ENCODE measurements around the gene NOXA1. TPM values are rescaled to one million over a fixed set of nuclear protein-coding genes. Genes with fewer than 3 reads are reported as not detected.
"Not testable (repeated sequence)": the region's sequence is repeated elsewhere in the genome, so short reads cannot be mapped to it uniquely, and the experiment has no call there.

Gene NOXA1
- polyA plus RNA-seq, 1 donor, result 6.7 TPM

DNA sequence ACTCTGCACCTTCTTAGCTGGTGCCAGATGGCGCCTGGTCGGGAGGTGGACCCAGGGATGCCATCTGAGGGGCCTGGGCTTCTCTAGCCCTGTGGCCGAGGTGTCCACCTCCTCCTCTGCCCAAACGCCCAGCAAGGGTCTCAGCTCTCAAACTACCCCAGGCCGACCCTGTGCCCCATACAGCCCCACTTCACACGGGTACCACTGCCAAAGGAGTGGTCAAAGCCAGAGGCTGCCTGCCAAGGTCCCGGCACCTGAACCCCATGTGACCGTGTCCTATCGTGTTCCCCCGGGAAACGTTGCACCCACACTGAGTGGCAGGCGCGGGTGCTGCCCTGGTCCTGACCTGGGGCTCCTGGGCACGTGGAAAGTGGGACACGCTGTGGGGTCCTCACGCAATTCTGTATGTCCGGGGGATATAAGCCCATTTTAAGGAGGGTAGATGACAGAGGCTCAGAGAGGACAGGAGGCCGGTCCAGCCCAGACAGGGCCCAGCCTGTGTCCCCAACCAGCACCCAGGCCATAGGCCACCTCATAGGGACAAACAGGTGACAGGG is 16.0 kb downstream of the NOXA1 start:
- no peak for DNase-seq

DNA sequence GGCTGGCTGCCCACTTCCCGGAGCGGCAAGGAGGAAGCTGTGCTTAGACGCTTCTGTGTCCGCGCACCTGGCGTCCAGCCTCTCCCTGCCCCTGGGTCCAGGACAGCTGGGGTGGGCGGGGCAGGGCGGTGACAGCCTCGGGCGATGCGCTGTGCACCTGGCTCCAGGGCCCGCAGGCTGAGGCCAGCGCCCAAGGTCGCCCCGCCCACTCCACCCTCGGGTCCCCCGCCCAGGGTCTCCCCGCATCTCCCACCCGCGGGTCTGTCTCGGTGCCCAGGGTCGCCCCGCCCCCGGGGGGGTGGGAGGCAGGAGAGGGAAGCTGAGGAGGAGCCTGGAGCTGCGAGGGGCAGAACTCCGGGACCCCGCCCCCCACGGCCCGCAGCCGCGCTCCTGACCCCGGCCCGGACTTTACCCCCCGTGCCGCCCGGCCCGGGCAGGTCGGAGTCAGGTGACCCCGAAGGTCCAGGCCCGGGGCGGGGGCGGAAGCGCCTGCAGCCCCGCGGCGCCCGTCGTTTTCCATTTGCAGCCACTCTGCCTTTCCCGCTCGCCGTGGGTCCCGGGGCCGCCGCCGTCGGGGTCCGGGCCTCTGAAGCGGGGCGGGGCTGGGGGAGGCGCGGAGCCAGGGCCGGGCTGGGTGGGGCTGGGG is 18.2 kb downstream of the NOXA1 start, which contains the start of gene ENTPD8:
TSS of gene ENTPD8 (minus strand) at position 69 of the 646 bp plus-strand sequence. CDS start 3,072 bp downstream, outside the sequence.
- no peak for DNase-seq

DNA sequence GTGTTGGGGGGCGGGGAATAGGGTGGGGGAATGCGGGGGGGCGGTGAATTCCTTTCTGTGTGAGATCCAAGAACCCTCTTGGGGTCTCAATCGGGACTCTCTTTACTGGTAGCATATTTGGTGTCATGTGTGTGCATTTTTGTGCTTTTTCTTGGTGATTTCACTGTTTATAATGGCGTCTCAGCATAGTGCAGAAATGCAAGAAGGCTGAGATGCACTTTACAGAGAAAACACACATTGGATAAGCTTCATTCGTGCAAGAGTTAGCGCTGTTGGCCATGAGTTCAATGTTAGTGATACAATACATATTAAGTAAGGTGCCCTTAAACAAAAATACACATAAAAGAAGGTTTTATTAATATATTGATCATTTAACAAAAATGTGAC is 18.7 kb downstream of the NOXA1 start:
- no peak for DNase-seq

DNA sequence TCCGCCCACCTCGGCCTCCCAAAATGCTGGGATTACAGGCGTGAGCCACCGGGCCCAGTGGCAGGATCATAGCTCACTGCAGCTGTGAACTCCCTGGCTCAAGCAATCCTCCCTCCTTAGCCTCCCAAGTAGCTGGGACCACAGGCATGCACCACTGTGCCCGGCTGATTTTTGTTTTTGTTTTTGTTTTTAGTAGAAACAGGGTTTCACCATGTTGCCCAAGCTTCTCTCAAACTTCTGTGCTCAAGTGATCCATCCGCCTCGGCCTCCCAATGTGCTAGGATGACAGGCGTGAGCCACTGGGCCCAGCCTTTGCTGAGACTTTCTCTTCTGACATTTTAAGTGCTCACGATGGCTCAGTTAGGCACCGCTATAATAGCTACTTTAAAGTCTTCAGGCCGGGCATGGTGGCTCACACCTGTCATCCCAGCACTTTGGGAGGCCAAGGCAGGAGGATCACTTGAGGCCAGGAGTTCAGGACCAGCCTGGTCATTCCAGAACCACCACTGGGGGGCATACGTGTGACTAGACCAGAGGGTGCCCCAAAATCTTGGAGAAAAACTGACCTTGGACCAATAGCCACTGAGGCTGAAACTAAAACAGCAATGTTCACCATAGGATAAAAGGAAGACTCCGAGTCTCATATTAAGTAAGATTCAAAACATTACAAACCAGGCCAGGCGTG is 21.1 kb downstream of the NOXA1 start:
- no peak for DNase-seq

DNA sequence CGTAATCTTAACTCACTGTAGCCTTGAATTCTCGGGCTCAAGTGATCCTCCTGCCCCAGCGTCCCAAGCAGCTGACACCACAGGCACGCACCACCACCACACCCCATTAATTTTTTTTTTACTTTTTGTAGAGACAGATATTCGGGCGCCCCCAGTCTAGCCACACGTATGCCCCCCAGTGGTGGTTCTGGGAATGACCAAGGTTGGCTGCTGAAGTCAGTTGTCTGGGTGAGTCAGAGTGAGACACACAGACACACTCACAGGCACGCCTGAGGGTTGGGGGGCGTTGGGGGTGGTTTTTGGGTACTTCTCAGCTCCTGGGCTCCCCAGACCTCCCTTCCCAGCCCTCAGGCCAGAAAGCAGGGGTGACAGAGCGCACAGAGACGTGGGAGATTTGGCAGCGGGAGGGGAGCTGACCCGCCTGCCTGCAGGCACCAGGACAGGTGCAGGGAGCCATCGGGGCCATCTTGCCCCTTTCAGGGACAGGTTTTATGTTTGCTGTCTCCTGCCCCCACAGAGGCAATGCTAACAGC is 22.1 kb downstream of the NOXA1 start:
- no peak for DNase-seq

DNA sequence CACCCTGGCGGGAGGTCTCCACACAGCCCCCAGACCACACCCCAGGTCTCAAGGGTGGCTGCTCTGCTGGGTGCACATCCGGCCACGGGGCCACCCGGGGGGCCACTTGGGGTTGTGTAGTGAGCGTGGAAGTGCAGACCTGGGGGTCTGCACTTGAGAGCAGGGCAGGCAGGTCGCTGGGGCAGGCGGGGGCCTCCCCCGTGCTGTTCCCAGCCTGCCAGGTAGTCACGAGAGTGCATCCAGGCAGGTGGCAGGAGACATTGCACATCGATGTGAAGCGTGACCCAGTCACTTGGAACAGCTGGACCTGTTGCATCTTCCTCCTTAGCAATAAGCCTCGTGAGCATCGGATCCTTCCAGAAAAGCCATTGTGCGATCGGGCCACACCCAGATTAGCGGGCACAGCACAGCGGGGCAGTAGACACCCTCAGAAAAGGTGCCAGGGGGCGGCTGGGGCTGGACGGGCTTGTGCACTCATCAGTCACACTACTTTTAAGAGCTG is 22.8 kb downstream of the NOXA1 start:
- no peak for DNase-seq

DNA sequence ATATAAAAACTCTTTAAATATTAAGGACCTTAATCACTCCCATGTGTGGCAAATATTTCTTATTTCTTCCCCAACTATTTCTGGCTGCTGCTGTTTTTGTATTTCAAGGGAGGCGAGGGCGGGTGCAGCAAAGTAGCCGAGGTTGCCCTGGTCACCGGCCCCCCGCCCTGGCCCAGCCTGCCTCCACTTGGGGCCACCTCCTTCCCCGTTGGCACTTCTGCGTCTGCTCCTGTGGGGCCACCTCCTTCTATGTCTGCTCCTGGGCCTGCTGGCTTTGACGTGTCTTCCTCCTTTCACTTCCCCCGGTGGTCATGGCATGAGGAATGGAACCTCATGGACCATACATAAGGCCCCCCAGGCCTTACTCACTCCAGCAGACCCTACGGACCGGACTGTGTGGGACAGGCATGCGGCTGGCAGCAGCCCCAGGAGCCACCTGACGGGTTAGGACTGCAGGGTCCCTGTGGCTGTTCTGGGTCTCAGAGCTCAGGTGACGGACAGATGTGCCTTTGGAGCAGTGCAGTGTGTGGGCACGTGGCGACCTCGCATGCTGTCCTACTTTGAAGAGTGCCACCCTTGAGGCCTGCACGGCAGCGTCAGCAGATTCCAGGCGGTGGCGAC is 23.8 kb downstream of the NOXA1 start:
- DNase-seq, result no peak

DNA sequence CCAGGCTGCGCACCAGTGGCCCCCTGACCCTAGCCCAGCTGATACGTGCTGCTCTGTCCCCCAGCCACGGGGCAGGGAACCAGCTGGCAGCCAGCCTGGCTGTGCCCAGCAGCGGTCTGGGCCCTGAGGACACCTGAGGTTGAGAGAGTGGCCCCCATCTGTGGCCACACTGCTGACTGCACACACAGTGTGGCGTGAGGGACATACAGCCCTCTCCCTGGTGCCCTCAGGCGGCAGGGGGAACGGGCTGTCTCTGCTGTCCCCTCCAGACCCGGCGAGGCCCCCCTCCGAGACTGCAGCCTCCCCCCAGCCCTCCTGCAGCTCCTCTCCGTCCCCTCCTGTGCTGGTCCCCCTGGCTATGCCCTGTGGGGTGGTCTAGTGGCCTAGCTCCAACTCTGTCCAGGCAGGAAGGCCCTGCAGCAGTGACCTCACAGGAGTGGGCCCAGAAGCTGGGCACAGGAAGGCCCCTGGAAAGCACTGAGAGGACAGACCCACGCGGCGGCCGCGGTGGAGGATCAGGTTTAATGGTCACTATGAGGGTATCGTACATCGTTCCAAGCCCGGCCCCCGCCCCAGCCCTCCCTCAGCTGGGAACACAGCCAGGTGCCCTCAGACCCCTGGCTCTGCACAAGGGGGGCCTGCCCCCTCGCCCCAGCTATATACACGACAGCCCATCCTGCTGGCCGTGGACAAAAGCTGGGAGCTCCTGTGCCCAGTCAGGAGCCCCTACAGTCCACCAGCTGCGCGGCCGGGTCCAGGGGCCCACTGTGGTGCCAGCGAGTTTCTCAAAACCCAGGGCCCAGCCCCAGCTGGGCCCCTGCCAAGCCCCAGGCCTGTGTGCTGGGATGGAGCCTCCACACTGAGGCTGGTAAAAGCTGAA is 24.8 kb downstream of the NOXA1 start:
- no peak for DNase-seq

DNA sequence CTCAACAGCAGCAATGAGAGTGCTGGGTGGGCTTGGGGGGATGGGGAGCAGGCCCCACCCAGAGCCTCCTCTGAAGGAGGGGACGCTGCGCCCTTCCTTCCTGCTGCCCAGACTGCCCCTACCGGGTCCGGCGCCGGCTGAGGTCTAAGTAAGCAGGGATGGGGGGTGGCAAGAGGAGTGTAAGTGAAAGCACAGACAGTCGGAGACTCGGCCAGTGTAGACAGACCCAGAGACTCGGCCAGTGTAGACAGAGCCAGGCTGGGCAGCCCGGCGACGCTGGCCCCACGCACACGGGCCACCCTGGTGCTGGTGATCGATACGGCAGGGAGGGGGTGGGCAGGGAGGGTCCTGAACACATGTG is 25.4 kb downstream of the NOXA1 start:
- no peak for DNase-seq

DNA sequence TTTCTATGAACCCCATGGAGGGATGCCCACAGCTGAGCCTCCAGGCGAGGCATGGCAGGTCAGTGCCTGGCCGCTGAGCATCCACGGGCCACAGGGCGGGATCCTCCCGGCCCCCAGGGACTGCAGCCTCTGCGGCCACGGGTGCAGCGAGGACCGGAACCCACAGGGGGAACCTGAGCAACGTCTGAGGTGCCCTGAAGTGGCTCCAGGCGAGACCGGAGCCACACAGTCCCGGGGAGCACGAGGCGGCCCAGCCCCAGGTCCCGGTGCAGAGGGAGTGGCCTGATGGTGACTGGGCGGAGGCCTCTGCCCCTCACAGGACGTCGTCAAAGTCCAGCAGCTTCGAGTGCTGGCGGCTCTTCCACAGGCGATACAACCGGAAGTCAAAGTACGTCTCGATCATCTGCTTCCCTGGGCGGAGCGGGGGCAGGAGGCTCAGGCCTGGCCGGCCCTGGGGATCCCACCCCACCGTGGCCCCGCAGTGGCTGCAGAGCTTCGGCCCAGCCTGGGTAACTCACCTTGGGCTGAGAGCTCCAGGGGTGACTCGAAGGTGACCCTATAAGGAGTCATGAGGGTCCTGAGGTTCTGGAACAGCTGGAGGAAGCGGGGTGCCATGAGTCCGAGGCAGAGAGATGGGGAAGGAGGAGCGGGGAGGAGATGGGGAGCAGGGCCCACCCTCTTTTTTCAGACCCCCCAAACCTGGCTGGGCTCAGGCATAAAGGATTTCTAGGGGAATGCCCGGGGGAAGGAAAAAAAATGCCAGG is 26.1 kb downstream of the NOXA1 start:
- no peak for DNase-seq

DNA sequence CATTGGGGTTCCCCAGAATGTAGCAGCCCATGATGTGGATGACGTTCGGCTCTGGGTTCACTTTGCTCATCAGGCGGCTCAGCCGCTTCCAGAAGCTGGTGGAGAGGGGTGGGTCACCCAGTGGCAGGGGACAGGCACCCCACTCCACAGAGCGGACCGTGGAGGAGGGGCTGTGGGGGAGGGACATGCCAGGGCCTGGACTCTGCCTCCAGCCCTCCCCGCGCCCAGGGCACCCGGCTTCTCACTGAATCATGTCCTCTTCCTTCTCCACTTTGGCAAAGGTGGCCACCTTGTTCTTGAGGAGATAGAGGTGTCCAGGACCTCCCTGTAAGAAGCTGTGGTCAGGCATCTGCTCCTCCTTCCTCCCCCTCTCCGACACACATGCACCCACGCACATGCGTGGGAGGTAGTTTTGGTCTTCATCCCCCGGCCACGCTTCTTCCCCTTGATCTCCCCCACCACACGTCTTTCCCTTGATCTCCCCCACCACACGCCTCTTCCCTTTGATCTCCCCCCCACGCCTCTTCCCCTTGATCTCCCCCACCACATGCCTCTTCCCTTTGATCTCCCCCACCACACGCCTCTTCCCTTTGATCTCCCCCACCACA is 26.8 kb downstream of the NOXA1 start:
- no peak for DNase-seq

DNA sequence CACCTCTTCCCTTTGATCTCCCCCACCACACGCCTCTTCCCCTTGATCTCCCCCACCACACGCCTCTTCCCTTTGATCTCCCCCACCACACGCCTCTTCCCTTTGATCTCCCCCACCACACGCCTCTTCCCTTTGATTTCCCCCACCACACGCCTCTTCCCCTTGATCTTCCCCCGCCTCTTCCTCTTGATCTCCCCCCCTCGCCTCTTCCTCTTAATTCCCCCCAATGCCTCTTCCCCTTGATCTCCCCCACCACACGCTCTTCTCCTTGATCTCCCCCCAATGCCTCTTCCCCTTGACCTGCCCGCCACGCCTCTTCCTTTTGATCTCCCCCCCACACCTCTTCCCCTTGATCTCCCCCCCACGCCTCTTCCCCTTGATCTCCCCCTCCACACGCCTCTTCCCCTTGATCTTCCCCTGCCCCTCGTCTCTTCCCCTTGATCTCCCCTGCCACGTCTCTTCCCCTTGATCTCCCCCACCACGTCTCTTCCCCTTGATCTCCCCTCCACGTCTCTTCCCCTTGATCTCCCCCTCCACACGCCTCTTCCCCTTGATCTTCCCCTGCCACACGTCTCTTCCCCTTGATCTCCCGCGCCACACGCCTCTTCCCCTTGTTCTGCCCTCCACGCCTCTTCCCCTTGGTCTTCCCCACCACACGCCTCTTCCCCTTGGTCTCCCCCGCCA is 27.5 kb downstream of the NOXA1 start:
- DNase-seq, result not testable (repeated sequence)

DNA sequence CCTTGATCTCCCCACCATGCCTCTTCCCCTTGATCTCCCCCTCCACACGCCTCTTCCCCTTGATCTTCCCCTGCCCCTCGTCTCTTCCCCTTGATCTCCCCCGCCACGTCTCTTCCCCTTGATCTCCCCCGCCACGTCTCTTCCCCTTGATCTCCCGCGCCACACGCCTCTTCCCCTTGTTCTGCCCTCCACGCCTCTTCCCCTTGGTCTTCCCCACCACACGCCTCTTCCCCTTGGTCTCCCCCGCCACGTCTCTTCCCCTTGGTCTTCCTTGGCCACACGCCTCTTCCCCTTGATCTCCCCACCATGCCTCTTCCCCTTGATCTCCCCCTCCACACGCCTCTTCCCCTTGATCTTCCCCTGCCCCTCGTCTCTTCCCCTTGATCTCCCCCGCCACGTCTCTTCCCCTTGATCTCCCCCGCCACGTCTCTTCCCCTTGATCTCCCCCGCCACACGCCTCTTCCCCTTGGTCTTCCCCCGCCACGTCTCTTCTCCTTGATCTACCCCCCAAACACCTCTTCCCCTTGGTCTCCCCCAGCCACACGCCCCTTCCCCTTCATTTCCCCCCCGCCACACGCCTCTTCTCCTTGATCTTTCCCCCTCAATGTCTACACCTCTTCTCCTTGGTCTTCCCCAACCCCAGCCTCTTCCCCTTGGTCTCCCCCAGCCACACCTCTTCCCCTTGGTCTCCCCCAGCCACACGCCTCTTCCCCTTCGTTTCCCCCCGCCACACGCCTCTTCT is 28.2 kb downstream of the NOXA1 start:
- not testable (repeated sequence) for DNase-seq

DNA sequence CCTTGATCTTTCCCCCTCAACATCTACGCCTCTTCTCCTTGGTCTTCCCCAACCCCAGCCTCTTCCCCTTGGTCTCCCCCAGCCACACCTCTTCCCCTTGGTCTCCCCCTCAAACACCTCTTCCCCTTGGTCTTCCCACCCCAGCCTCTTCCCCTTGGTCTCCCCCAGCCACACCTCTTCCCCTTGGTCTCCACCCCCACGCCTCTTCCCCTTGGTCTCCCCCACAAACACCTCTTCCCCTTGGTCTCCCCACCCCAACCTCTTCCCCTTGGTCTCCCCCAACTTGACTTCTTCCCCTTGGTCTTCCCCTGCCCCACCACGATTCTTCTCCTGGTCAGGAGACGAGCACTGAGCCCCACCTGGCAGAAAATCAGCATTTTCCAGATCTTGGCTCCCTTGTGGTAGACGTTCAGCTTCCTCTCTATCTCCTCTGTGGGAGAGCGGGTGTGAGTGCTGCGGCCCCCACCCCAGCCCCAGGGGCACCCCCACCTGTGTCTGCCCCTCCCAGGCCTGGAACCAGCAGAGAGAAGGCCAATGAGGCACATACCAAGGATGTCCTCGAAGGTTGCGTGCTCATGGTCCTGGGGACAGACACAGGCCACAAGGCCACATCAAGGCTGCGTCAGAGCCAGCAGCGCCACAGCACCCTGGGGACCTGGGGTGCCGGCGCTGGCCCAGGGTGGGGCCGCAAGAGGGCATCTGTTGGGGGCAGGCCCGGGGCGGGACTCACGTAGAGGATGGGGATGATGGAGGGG is 29.0 kb downstream of the NOXA1 start:
- DNase-seq, result no peak

DNA sequence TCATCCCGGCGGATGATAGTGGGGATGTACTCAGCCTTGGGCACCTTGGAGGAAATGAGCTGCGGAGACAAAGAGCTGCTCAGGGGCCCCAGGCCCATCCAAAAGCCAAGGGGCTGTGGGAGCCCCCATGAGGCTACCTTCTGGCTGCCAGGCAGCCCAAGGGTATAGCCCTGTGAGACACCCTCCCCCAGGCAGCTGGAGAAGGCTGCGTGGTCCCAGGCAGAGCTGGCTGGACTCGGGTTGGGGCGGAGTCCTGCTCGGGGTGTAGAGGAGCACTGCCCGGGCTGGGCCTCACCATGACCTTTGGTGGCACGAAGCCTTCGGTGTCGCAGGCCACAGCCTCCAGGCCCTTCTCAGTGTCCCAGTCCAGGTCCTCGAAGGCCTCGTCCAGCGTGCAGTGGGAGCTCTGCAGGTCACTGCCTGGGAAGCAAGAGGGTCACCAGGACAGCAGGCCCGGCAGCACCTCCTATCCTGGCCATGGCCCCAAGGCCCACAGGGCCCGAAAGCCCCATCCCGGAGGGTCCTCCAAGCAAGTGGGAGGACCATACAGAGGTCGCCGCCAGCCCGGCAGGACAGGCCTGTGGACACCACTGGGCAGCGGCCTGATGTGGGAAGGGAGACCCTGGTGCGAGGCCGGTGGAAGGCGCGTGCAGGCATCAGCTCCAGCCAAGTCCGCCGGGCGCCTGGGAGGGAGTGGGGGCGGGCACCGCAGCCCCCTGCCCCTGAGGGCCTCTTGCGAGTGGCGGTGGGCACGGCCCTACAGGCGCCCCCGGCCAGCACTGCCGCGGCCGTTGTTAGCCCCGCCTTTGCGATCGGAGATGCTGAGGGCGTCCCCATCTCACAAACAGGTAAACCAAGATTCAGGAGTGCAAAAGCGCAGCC is 29.8 kb downstream of the NOXA1 start:
- DNase-seq, result no peak

DNA sequence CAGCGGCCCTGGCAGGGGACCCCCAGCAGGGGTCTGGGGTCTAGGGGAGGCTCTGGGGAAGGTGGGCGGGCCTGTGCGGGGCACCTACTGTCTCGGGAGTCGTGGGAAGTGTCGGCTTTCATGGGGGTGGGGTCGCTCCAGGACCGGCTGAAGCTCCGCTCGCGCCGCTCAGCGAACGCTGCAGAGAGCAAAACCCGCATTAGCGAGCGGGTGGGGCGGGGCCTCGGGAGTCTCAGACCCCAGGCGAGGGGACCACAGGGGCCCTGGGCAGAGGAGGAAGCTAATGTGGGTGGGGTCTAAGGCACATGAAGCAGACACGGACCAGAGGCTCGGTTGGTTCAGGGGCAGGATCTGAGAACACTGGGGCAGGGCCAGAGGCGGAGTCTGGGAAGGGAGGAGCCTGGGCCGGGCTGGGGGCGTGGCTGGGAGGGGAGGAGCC is 30.5 kb downstream of the NOXA1 start:
- DNase-seq, result peak; percentile 73

DNA sequence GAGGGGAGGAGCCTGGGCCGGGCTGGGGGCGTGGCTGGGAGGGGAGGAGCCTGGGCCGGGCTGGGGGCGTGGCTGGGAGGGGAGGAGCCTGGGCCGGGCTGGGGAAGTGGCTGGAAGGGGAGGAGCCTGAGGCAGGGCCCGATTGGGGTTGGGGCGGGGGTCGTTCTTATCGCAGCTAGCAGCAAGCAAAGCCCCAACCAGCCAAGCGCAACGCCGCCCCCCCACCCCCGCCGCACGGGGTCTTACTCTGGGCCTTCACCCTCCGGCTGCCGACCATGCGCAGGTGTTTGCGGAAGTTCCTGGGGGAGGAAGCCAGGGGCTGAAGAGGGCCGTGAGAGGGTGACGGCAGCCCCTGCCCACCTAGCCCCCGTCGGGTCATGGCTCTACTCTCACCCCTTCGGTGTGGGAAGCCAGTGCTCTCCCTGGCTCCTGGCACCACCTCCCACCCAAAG is 31.0 kb downstream of the NOXA1 start:
- no peak for DNase-seq
